Adrenal gland (tissue), 5 donors: Measurements from ENCODE around the gene APBB2.

ENCODE experiments used
- POLR2A ChIP-seq, 2 donors: fragments of 450-650 bp; IDR thresholded peaks; one replicate each; pipeline ENCODE4 v1.6.1; 2017; ENCODE audit warnings: antibody characterized with exemption in 2 of 2, mild to moderate bottlenecking in 2 of 2, moderate library complexity in 1 of 2
- TF ChIP-seq, protein P1 (sequence below), 6 experiments: fragments of 450-650 bp in 4 of 6; fragments of 200-600 bp in 2 of 6; sonication (generic) in 1 of 6; IDR thresholded peaks; 1 replicate in 5 of 6; 2 replicates in 1 of 6; pipeline versions ENCODE4 v1.5.1 to v1.8.0; 2016 to 2021; ENCODE audit warnings: antibody characterized with exemption in 6 of 6, mild to moderate bottlenecking in 2 of 6, moderate library complexity in 1 of 6
- donor health status: DM: no; HTN: no; CAD: no.

DNA sequence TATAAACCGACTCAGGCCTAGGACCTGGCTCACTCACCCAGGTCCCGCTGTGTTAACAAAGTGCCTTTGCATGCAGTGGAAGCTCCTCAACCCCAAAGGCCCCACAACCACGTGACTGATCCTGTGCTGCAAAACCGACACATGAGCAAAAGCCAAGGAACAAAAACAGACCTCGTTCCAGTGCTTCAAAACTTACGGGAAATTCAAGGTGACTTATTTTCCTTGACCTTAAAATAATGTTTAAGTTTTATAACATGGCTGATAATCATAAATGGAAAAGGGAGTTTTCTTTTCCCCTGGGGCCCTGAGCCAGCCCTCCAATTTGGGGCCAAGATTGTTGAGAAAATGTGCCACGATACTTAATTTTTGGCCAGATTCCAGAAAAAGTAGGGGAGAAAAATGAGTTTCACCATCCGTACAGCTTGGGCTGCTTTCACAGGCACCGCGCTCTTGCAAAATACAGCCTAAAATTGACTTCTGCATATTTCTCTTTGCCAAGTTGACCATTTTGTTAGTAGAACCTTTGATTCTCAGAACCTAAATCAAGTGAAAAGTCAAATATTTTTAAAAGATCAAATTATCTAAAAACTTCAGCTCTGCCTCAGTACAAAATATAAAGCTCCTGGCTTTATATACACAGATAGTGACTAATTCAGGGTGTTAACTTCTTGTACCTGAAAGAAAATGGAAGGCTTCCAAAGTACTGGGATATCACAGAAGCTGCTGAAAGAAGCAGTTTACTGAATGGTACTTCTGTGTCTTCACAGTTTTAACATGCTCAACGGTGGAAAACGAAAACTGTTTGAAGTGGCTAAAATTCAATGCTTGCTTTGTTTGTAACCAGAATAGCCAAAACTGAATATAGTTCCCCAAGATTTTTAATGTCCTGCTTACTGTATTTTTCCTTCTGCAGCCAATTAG, 93.8 kb downstream of the APBB2 start:
- TF ChIP-seq, protein P1, sequence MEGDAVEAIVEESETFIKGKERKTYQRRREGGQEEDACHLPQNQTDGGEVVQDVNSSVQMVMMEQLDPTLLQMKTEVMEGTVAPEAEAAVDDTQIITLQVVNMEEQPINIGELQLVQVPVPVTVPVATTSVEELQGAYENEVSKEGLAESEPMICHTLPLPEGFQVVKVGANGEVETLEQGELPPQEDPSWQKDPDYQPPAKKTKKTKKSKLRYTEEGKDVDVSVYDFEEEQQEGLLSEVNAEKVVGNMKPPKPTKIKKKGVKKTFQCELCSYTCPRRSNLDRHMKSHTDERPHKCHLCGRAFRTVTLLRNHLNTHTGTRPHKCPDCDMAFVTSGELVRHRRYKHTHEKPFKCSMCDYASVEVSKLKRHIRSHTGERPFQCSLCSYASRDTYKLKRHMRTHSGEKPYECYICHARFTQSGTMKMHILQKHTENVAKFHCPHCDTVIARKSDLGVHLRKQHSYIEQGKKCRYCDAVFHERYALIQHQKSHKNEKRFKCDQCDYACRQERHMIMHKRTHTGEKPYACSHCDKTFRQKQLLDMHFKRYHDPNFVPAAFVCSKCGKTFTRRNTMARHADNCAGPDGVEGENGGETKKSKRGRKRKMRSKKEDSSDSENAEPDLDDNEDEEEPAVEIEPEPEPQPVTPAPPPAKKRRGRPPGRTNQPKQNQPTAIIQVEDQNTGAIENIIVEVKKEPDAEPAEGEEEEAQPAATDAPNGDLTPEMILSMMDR (IDR thresholded peaks at IDR 0.05) = no peak
- TF ChIP-seq POLR2A (IDR thresholded peaks at IDR 0.05) = no peak
